Raji (cell line): Measurements from ENCODE around the gene ACSM2A.

ENCODE experiments used
- POLR2A ChIP-seq: IDR thresholded peaks from 2 replicates; pipeline ENCODE4 v1.6.1; 2011; ENCODE audit warnings: low read depth, low read length, control low read depth; ENCODE audit not compliant: insufficient read depth

The ACSM2A gene

GRCh38 chr16:20517149-20517548 lies 65.8 kb downstream of the ACSM2A start:
- TF ChIP-seq POLR2A, result no peak

- TF ChIP-seq POLR2A, result no peak
Measured at GRCh38 chr16:20519231-20519630, 67.9 kb downstream of the ACSM2A start.

GRCh38 chr16:20520103-20520502 lies 68.8 kb downstream of the ACSM2A start:
- no peak for TF ChIP-seq POLR2A
